Urinary bladder (tissue), 4 donors: ENCODE results near the gene SH3RF3. TPM values are rescaled to one million over a fixed set of nuclear protein-coding genes. Genes with fewer than 3 reads are reported as not detected.

Experiments
- DNase-seq: peaks from one replicate; pipeline ENCODE4 v3.0.0-alpha.2; 2015; ENCODE audit errors: extremely low spot score
- H3K27ac ChIP-seq: one replicate; pipeline ENCODE4 v1.5.1; 2013; ENCODE audit warnings: low read depth, mild to moderate bottlenecking, moderate library complexity
- H3K36me3 ChIP-seq: one replicate; pipeline ENCODE4 v1.6.1; 2013; ENCODE audit warnings: mild to moderate bottlenecking, moderate library complexity; ENCODE audit not compliant: insufficient read depth
- H3K4me1 ChIP-seq: one replicate; pipeline ENCODE4 v1.6.1; 2013; ENCODE audit warnings: mild to moderate bottlenecking, moderate library complexity; ENCODE audit not compliant: insufficient read depth
- H3K4me3 ChIP-seq: one replicate; pipeline ENCODE4 v1.5.1; 2013; ENCODE audit warnings: low read depth, low read length
- WGBS: extraction: QIAGEN DNeasy Blood & Tissue Kit; methylation state at CpG from one replicate; pipeline ENCODE4 v1.1.7; 2013; 5-methylcytosine and 5-hydroxymethylcytosine counted together
- polyA plus RNA-seq: library from polyadenylated mRNA; stranded (reverse); fragments of 200-250 nt; gene quantifications from one replicate; pipeline ENCODE4 v1.2.3, GENCODE V29; 2013
- total RNA-seq: library from RNA; depleted of rRNA; stranded (reverse); fragments of >200 nt; gene quantifications from one replicate; pipeline ENCODE4 v1.2.3, GENCODE V29; 2014
- donor health status: healthy with polysubstance abuse.
- donor health status: healthy.

SH3RF3 gene
- total and polyA plus RNA-seq, 2 donors: 3.6 to 12.6 TPM

- no peaks in the 10 kb centered on the region for H3K36me3 ChIP-seq
- DNase-seq: no peak
- no peaks in the 10 kb centered on the region for H3K4me1 ChIP-seq
- no peak overlapping the region for H3K27ac ChIP-seq
- no peak overlapping the region for H3K4me3 ChIP-seq
- WGBS: 70% methylated on average over 6 of the region's 6 CpGs
Observed at GRCh38 chr2:109447776-109448175, 318.8 kb downstream of the SH3RF3 start.

DNA sequence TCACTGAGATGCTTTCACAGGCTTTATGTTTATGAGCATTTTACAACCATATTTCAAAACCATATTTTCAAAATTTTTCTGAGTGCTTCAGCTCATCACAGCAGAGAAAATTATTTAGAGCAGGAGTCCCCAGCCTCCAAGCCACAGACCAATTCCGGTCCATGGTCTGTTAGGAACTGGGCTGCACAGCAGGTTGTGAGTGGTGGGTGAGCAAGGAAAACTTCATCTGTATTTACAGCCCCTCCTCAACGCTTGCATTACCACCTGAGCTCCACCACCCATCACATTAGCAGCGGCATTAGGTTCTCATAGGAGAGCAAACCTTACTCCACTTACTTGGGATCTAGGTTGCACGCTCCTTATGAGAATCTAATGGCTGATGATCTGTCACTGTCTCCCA, 319.2 kb downstream of the SH3RF3 start:
- Histone ChIP-seq H3K36me3 (no peaks in the 10 kb centered on the region), H3K4me3 (no peak overlapping the region), H3K4me1 (no peaks in the 10 kb centered on the region), H3K27ac (no peak overlapping the region)
- DNase-seq: no peak
- WGBS: 95% methylated on average over 4 of the region's 4 CpGs

DNA sequence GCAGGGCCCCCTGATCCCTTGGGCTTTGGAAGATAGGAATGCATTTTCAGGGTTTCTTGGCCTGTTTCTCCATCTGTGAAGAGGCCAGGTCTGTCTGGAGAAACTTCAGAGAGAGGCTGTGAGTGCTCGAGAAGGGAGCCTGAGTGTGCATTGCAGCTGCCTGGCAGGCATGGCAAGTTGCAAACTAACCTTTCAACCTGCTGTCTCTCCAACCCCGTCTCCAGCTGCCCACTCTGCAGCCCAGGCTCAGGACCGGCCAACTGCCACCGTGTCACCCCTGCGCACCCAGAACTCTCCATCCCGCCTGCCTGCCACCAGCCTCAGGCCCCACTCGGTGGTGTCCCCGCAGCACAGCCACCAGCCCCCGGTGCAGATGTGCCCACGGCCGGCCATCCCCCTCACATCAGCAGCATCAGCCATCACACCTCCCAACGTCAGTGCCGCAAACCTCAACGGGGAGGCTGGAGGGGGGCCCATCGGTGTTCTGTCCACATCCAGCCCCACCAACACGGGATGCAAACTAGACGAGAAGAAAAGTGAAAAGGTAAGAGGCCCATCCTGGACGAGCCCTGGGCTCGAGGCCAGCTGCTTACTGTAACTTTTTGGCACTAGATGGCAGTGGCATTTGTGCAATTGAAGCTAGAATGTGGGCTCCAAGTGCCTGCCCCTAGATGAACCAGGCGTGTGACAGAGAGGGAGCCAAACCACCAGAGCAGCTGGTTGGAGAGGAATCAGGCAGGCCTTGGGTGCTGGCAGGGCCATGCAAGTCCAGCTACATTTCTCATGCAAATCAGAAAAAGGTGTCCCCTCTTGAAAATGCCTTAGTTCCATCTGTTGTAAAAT, 320.2 kb downstream of the SH3RF3 start:
- Histone ChIP-seq H3K4me3 (no peak overlapping the region), H3K27ac (no peak overlapping the region), H3K36me3 (no peaks in the 10 kb centered on the region), H3K4me1 (no peaks in the 10 kb centered on the region)
- WGBS: 88% methylated on average over 20 of the region's 20 CpGs
- DNase-seq: no peak

- H3K4me3 ChIP-seq: no peak overlapping the region
- no peak for DNase-seq
- 79% methylated on average over 12 of the region's 12 CpGs for WGBS
Observed at GRCh38 chr2:109450574-109451273, 321.7 kb downstream of the SH3RF3 start.

GRCh38 chr2:109451671-109452070, 322.7 kb downstream of the SH3RF3 start:
- no peak overlapping the region for H3K27ac ChIP-seq
- no peaks in the 10 kb centered on the region for H3K4me1 ChIP-seq
- no peak overlapping the region for H3K4me3 ChIP-seq
- no peaks in the 10 kb centered on the region for H3K36me3 ChIP-seq
- DNase-seq: no peak
- WGBS: 88% methylated on average over 6 of the region's 6 CpGs

More at GRCh38 chr2:109450574-109451273, 321.7 kb downstream of the SH3RF3 start:
- H3K27ac ChIP-seq: no peak overlapping the region
- H3K4me1 ChIP-seq: no peaks in the 10 kb centered on the region
- H3K36me3 ChIP-seq: no peaks in the 10 kb centered on the region

DNA sequence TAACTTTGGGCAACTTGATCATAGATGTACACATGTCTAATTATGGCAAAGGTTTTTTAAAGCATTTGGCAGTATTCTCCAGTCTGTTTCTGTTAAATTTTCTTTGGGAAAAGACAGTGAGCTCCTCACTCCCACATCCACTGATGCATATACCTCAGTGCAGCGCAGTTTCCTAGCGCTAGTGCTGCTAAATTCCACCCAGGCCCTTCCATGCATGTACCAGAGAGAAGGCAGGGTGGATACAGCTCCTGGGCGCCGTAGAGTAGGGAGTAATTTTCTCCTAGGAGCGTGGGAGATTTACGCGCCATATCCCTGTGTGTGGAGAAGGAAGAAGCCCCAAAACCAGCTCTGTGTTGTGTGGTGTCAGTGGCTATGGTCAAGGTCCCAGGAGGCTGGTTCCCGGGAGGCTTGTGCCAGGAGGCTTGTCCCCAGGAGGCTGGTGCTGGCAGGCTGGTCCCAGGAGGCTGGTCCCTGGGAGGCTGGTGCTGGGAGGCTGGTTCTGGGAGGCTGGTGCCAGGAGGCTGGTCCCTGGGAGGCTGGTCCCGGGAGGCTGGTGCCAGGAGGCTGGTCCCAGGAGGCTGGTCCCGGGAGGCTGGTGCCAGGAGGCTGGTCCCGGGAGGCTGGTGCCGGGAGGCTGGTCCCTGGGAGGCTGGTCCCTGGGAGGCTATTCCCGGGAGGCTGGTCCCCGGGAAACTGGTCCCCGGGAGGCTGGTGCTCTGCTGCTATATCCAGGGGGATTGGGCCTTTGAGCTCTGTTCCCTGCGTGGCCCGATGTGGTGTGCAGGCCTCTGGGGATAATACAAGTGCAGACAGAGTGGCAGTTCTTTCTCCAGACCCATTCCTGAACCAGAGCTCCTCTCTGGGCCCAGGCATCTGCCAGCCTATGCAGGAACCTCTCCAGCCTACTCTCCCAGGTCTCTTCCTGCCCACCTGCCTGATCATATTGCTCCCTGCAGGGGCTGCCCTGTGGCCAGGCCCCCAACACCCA, 323.6 kb downstream of the SH3RF3 start:
- no peak overlapping the region for H3K4me3 ChIP-seq
- H3K27ac ChIP-seq: no peak overlapping the region
- no peaks in the 10 kb centered on the region for H3K4me1 ChIP-seq
- DNase-seq: no peak
- WGBS: 97% methylated on average over 17 of the region's 17 CpGs
- H3K36me3 ChIP-seq: no peaks in the 10 kb centered on the region

GRCh38 chr2:109453371-109453995, 324.5 kb downstream of the SH3RF3 start:
- Histone ChIP-seq H3K4me3 (no peak overlapping the region), H3K4me1 (no peaks in the 10 kb centered on the region), H3K36me3 (no peaks in the 10 kb centered on the region), H3K27ac (no peak overlapping the region)
- 96% methylated on average over 15 of the region's 15 CpGs for WGBS
- DNase-seq: no peak

GRCh38 chr2:109454304-109454703, 325.3 kb downstream of the SH3RF3 start:
- Histone ChIP-seq H3K4me1 (no peaks in the 10 kb centered on the region), H3K36me3 (no peaks in the 10 kb centered on the region), H3K4me3 (no peak overlapping the region), H3K27ac (no peak overlapping the region)
- WGBS: 90% methylated on average over 6 of the region's 6 CpGs
- DNase-seq: no peak

GRCh38 chr2:109454765-109455394, 325.9 kb downstream of the SH3RF3 start:
- no peaks in the 10 kb centered on the region for H3K36me3 ChIP-seq
- no peak overlapping the region for H3K27ac ChIP-seq
- H3K4me3 ChIP-seq: no peak overlapping the region
- H3K4me1 ChIP-seq: no peaks in the 10 kb centered on the region
- no peak for DNase-seq
- 91% methylated on average over 7 of the region's 7 CpGs for WGBS

DNA sequence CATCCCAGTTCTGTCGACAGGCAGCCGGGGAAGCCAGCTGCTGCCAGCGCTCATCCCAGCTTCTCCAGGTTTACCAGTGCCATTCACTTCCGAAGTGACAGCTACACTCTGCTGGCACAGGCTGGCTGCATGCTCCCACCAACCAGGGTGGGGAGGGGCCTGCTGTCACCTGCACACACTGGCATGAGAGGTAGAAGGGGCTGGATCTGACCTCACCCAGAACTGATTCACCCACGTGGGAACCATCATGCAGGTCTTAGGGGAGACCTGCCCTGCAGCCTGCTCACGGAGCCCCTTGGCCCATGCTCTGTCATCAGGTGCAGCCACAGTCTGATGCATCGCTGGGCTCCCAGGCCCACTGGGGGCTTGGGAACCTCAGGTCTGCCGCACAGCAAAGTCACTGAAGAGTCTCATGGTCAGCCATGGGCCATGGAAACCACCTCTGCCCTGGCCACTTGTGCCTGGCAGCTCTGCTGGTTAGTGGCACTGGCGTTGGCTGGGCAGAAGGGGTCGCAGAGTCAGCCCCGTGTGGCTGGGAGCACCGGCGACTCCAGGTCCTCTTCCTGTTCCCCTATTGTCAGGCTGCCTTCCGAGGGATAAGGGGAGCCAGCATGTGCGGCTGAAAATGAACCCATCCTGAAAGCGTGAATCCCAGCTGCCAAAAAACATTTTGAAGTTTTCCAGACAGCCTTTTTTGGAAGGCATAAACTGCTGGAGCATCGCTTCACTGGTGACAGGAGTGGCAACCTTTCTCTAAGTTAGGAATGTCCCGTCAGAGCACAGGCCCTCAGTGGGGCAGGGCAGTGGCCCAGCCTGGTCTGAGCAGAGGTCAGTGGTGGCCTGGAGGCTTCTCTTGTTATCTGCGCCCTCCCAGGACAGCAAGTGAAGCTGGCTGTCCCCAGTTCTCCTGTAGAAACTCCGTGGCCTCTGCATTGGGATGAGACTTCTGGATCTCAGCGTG, 327.0 kb downstream of the SH3RF3 start:
- WGBS: 71% methylated on average over 21 of the region's 21 CpGs
- Histone ChIP-seq H3K4me3 (no peak overlapping the region), H3K36me3 (no peaks in the 10 kb centered on the region), H3K27ac (no peak overlapping the region), H3K4me1 (no peaks in the 10 kb centered on the region)
- no peak for DNase-seq

DNA sequence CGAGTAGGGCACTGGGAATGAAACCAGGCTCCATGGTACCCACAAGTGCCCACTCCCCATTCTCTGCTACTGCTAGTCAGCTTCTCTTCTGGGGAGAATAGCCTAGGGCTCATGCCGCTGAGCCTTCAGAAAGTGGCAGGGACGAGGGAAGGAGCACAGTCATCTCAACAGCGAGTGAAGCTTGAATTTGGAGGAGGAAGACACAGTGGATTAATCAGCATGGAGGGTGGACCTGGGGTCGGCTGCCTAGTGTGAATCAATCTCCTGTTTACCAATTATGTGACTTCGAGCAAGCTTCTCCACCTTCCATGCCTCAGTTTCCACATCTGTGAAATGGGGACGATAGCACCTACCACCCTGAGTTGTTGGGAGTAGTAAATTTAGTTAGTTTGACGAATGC, 327.8 kb downstream of the SH3RF3 start:
- 94% methylated on average over 8 of the region's 8 CpGs for WGBS
- no peaks in the 10 kb centered on the region for H3K36me3 ChIP-seq
- no peak overlapping the region for H3K27ac ChIP-seq
- H3K4me1 ChIP-seq: no peaks in the 10 kb centered on the region
- H3K4me3 ChIP-seq: no peak overlapping the region
- DNase-seq: no peak

- WGBS: 88% methylated on average over 9 of the region's 9 CpGs
- Histone ChIP-seq H3K36me3 (no peaks in the 10 kb centered on the region), H3K27ac (no peak overlapping the region), H3K4me1 (no peaks in the 10 kb centered on the region), H3K4me3 (no peak overlapping the region)
- no peak for DNase-seq
Observed at GRCh38 chr2:109457366-109457765, 328.4 kb downstream of the SH3RF3 start.
